H1 (cell line): ENCODE results near the gene FHOD1. TPM values are rescaled to one million over a fixed set of nuclear protein-coding genes. Genes with fewer than 3 reads are reported as not detected.

Experiments
- CTCF ChIA-PET: fragments of 300-600 bp; sonication (Branson Sonifier 250); formaldehyde crosslinking; loops from one replicate; lab custom pipeline; 2021; ENCODE audit not compliant: partially characterized antibody; lab: Charles Lee
- POLR2A ChIA-PET: fragments of 300-600 bp; sonication (Branson Sonifier 250); formaldehyde crosslinking; loops from one replicate; lab custom pipeline; 2021; ENCODE audit warnings: inconsistent platforms; ENCODE audit not compliant: partially characterized antibody; lab: Charles Lee
- DNase-seq, 2 experiments: peaks; one replicate each; pipeline versions ENCODE4 v3.0.0 to v3.0.0-alpha.2; 2010 to 2022; ENCODE audit warnings: low spot score in 2 of 2, low read depth in 1 of 2, mixed read lengths in 1 of 2
- FAIRE-seq: peaks from 2 replicates; lab custom pipeline; 2011; peaks lifted over from hg19 to GRCh38; lab: Jason Lieb, UNC
- H2AFZ ChIP-seq: 2 replicates; pipeline ENCODE4 v1.8.1; 2012; ENCODE audit warnings: low read length, inconsistent platforms
- H2AK5ac ChIP-seq: 2 replicates; pipeline ENCODE4 v1.6.1; 2013; ENCODE audit warnings: low read depth, low read length
- H2BK120ac ChIP-seq: replicated peaks from 2 replicates; pipeline ENCODE3; 2013; ENCODE audit warnings: low read depth, low read length, inconsistent platforms
- H2BK12ac ChIP-seq: 2 replicates; pipeline ENCODE4 v1.6.1; 2013; ENCODE audit warnings: low read depth, low read length
- H2BK15ac ChIP-seq: 2 replicates; pipeline ENCODE4 v1.6.1; 2013; ENCODE audit warnings: low read length
- H2BK20ac ChIP-seq: 2 replicates; pipeline ENCODE4 v1.6.1; 2013; ENCODE audit warnings: low read length
- H2BK5ac ChIP-seq: 2 replicates; pipeline ENCODE4 v1.6.1; 2013; ENCODE audit warnings: low read depth, low read length
- H3K14ac ChIP-seq: 2 replicates; pipeline ENCODE4 v1.6.1; 2013; ENCODE audit warnings: inconsistent platforms; ENCODE audit not compliant: insufficient read length
- H3K18ac ChIP-seq: 2 replicates; pipeline ENCODE4 v1.6.1; 2013; ENCODE audit warnings: low read length; ENCODE audit errors: extremely low read depth
- H3K23ac ChIP-seq: 2 replicates; pipeline ENCODE4 v1.6.1; 2013; ENCODE audit warnings: inconsistent platforms; ENCODE audit not compliant: insufficient read length
- H3K23me2 ChIP-seq: 2 replicates; pipeline ENCODE4 v1.6.1; 2013; ENCODE audit warnings: low read depth, low read length
- H3K27ac ChIP-seq: 2 replicates; pipeline ENCODE4 v1.6.1; 2011; ENCODE audit warnings: low read depth, low read length, inconsistent platforms
- H3K27me3 ChIP-seq, 4 experiments: replicated peaks in 1 of 4; 1 replicate in 1 of 4; 2 replicates in 3 of 4; pipeline versions ENCODE4 v1.6.1 to v1.8.1; 2011 to 2013; ENCODE audit warnings: low read length in 3 of 4, mild to moderate bottlenecking in 3 of 4, inconsistent platforms in 2 of 4, mixed read lengths in 2 of 4, moderate library complexity in 1 of 4; ENCODE audit not compliant: control insufficient read depth in 3 of 4, insufficient read depth in 3 of 4; ENCODE audit errors: extremely low read depth in 1 of 4
- H3K36me3 ChIP-seq, 4 experiments: 2 replicates each; pipeline versions ENCODE4 v1.6.1 to v1.8.1; 2011 to 2013; ENCODE audit warnings: mild to moderate bottlenecking in 4 of 4, low read length in 3 of 4, moderate library complexity in 2 of 4, control low read depth in 1 of 4, inconsistent platforms in 1 of 4; ENCODE audit not compliant: insufficient read depth in 4 of 4, control insufficient read depth in 2 of 4
- H3K4ac ChIP-seq: replicated peaks from 2 replicates; pipeline ENCODE3; 2013; ENCODE audit warnings: low read length, low read depth, mixed read lengths, inconsistent platforms; ENCODE audit not compliant: insufficient read length
- H3K4me1 ChIP-seq, 4 experiments: replicated peaks in 1 of 4; 1 replicate in 1 of 4; 2 replicates in 3 of 4; pipeline versions ENCODE4 v1.6.1 to v1.8.1; 2011 to 2013; ENCODE audit warnings: low read length in 3 of 4, inconsistent platforms in 2 of 4, mixed read lengths in 1 of 4; ENCODE audit not compliant: insufficient read depth in 4 of 4, control insufficient read depth in 3 of 4
- H3K4me2 ChIP-seq, 2 experiments: 2 replicates each; pipeline versions ENCODE4 v1.6.1 to v1.8.1; 2011 to 2013; ENCODE audit warnings: low read depth in 2 of 2, low read length in 2 of 2, control low read depth in 1 of 2, inconsistent platforms in 1 of 2, mild to moderate bottlenecking in 1 of 2; ENCODE audit not compliant: insufficient read depth in 1 of 2
- H3K4me3 ChIP-seq, 4 experiments: fragments of 200-600, 300-600 bp in 1 of 4; sonication (generic), shearing (Covaris generic), sonication (Bioruptor Twin) in 1 of 4; 2 replicates each; pipeline versions ENCODE4 v1.5.1 to v1.8.1; 2011 to 2016; ENCODE audit warnings: low read length in 4 of 4, low read depth in 3 of 4, control low read depth in 2 of 4, inconsistent platforms in 2 of 4, mild to moderate bottlenecking in 2 of 4, mixed read lengths in 1 of 4, moderate library complexity in 1 of 4; ENCODE audit not compliant: insufficient read depth in 2 of 4; ENCODE audit errors: extremely low read depth in 1 of 4
- H3K56ac ChIP-seq: replicated peaks from 2 replicates; pipeline ENCODE3; 2013; ENCODE audit warnings: low read depth, mild to moderate bottlenecking, mixed read lengths, low read length, inconsistent platforms; ENCODE audit not compliant: insufficient read length
- H3K79me1 ChIP-seq: 2 replicates; pipeline ENCODE4 v1.6.1; 2013; ENCODE audit warnings: low read depth, low read length, control low read depth
- H3K79me2 ChIP-seq, 2 experiments: 2 replicates each; pipeline versions ENCODE4 v1.6.1 to v1.8.1; 2012 to 2013; ENCODE audit warnings: low read length in 2 of 2, mild to moderate bottlenecking in 2 of 2, inconsistent platforms in 1 of 2; ENCODE audit not compliant: insufficient read depth in 2 of 2, control insufficient read depth in 1 of 2
- H3K9ac ChIP-seq, 4 experiments: replicated peaks in 1 of 4; 1 replicate in 1 of 4; 2 replicates in 3 of 4; pipeline versions ENCODE4 v1.6.1 to v1.8.1; 2011 to 2013; ENCODE audit warnings: low read depth in 3 of 4, low read length in 3 of 4, control low read depth in 2 of 4, mild to moderate bottlenecking in 2 of 4, moderate library complexity in 2 of 4, inconsistent platforms in 1 of 4; ENCODE audit errors: extremely low read depth in 1 of 4
- H3K9me3 ChIP-seq, 2 experiments: 2 replicates each; pipeline versions ENCODE4 v1.6.1 to v1.8.1; 2012 to 2013; ENCODE audit warnings: mild to moderate bottlenecking in 2 of 2, moderate library complexity in 2 of 2, control low read depth in 1 of 2, inconsistent platforms in 1 of 2, low read depth in 1 of 2, low read length in 1 of 2, mixed read lengths in 1 of 2; ENCODE audit not compliant: insufficient read depth in 2 of 2
- H4K20me1 ChIP-seq, 2 experiments: replicated peaks in 1 of 2; 2 replicates each; pipeline versions ENCODE3 to v1.8.1; 2011 to 2013; ENCODE audit warnings: inconsistent platforms in 2 of 2, low read length in 2 of 2, mild to moderate bottlenecking in 1 of 2; ENCODE audit not compliant: insufficient read depth in 2 of 2, control insufficient read depth in 1 of 2
- H4K5ac ChIP-seq: 2 replicates; pipeline ENCODE4 v1.6.1; 2013; ENCODE audit warnings: low read length, low read depth, mixed read lengths, inconsistent platforms; ENCODE audit not compliant: insufficient read length
- H4K8ac ChIP-seq: 2 replicates; pipeline ENCODE4 v1.8.0; 2013; ENCODE audit warnings: mild to moderate bottlenecking, moderate library complexity, low read length, inconsistent platforms; ENCODE audit not compliant: insufficient read depth; ENCODE audit errors: extremely low read depth
- H4K91ac ChIP-seq: replicated peaks from 2 replicates; pipeline ENCODE3; 2013; ENCODE audit warnings: low read length, mixed read lengths, inconsistent platforms; ENCODE audit not compliant: insufficient read length
- ASH2L ChIP-seq: fragments of 200-600, 300-600 bp; sonication (generic); IDR thresholded peaks from one replicate; pipeline ENCODE4 v1.7.1; 2017; ENCODE audit warnings: low read length
- BACH1 ChIP-seq: IDR thresholded peaks from 2 replicates; pipeline ENCODE4 v1.6.1; 2012; ENCODE audit warnings: low read length, improper control_type of control experiment
- NRF1 ChIP-seq: IDR thresholded peaks from 2 replicates; pipeline ENCODE4 v1.6.1; 2011; ENCODE audit warnings: mild to moderate bottlenecking, low read depth, low read length, improper control_type of control experiment
- POLR2AphosphoS5 ChIP-seq: IDR thresholded peaks from 2 replicates; pipeline ENCODE4 v1.6.1; 2011; ENCODE audit warnings: low read depth, low read length
- RFX5 ChIP-seq: IDR thresholded peaks from 2 replicates; pipeline ENCODE4 v1.6.1; 2011; ENCODE audit warnings: low read depth, low read length, improper control_type of control experiment, borderline replicate concordance
- SIN3A ChIP-seq, 2 experiments: IDR thresholded peaks in 1 of 2; conservative IDR thresholded peaks in 1 of 2; 2 replicates each; pipeline ENCODE4 v1.6.1; 2011 to 2012; ENCODE audit warnings: low read length in 2 of 2, improper control_type of control experiment in 1 of 2, low read depth in 1 of 2, mild to moderate bottlenecking in 1 of 2
- SIX5 ChIP-seq: IDR thresholded peaks from 2 replicates; pipeline ENCODE4 v1.6.1; 2011; ENCODE audit warnings: mild to moderate bottlenecking, low read depth, low read length
- WGBS, 2 experiments: shearing (Covaris generic) in 1 of 2; methylation state at CpG; one replicate each; pipeline versions ENCODE4 v1.1.6 to v1.1.7; 2013 to 2015; ENCODE audit warnings: low lambda C conversion rate in 2 of 2, mixed read lengths in 2 of 2, inconsistent platforms in 1 of 2, low coverage in 1 of 2, missing lambda C conversion rate in 1 of 2; ENCODE audit not compliant: insufficient replicate concordance in 2 of 2, insufficient coverage in 1 of 2, insufficient read length in 1 of 2; ENCODE audit errors: extremely low coverage in 1 of 2, missing lambda C conversion rate in 1 of 2; 5-methylcytosine and 5-hydroxymethylcytosine counted together
- polyA plus RNA-seq, 7 experiments: library from polyadenylated mRNA; depleted of rRNA in 3 of 7; stranded (reverse) in 5 of 7; unstranded in 2 of 7; fragments of >200 nt in 5 of 7; fragments of 200-250 nt in 2 of 7; gene quantifications; 1 replicate in 5 of 7; 2 replicates in 1 of 7; 4 replicates in 1 of 7; pipeline versions ENCODE4 v1.2.1 to v1.2.3, GENCODE V29; 2011 to 2013; ENCODE audit warnings: missing spikeins in 2 of 7, mixed read lengths in 2 of 7
- total RNA-seq: library from RNA; stranded (reverse); fragmentation: NEBNext Ultra II Directional; extraction: Animal tissue kit (Norgen Biotek cat#: 25700); gene quantifications from 2 replicates; pipeline ENCODE4 v1.2.1, GENCODE V29; 2021
- TF ChIP-seq, protein P1 (sequence below): IDR thresholded peaks from 2 replicates; pipeline ENCODE4 v1.6.1; 2011; ENCODE audit warnings: low read length, improper control_type of control experiment

Gene FHOD1
- total and polyA plus RNA-seq, 2 of the 8 experiments (the other 6 are each of a cell fraction or from before 2014, with no cell fraction given) = 31.3 to 60.7 TPM

DNA sequence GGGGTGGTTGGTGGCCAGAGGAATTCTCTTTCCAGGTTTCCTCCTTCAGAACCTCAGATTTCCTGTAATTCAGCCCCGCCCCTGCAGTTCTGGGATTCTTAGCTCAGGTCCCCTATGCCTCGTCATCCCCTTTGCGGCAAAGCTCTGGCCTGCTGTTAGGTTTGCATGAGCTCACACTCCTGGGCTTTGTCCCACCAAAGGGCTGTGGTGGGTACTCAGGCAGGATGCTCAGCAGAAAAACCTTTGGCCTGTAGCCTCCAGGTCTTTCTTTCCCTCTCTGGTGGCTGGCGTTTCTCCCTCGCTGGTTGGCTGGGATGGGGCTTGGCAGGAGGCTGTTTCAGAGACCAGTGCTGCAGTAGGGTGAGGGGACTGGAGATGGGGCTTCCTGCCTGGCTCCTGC, 22.5 kb upstream of the FHOD1 start:
- Histone ChIP-seq H3K18ac (no peak overlapping the region), H2BK5ac (no peak overlapping the region), H3K4me1 (no peaks in the 10 kb centered on the region; a peak in 1 of 7 replicates), H3K4ac (no peak overlapping the region), H2BK20ac (no peak overlapping the region), H2BK12ac (no peak overlapping the region), H3K4me3 (no peak overlapping the region), H3K27me3 (no peaks in the 10 kb centered on the region; a peak in 1 of 7 replicates), H4K91ac (no peak overlapping the region), H4K5ac (no peak overlapping the region), H3K14ac (no peak overlapping the region), H3K36me3 (no peaks in the 10 kb centered on the region; a peak in 1 of 8 replicates), H3K79me2 (no peaks in the 10 kb centered on the region), H3K4me2 (no peak overlapping the region), H3K23me2 (no peaks in the 10 kb centered on the region), H2AK5ac (no peak overlapping the region), H2AFZ (no peak overlapping the region), H3K56ac (no peak overlapping the region), H3K23ac (no peak overlapping the region), H3K9ac (no peak overlapping the region), H2BK120ac (no peak overlapping the region), H4K8ac (no peak overlapping the region), H4K20me1 (peaks cover 2 to 4% of the 10 kb centered on the region in 2 experiments), H3K9me3 (no peaks in the 10 kb centered on the region), H3K27ac (no peak overlapping the region), H3K79me1 (no peaks in the 10 kb centered on the region), H2BK15ac (no peak overlapping the region)
- TF ChIP-seq SIX5 = no peak
- no peak for TF ChIP-seq POLR2AphosphoS5
- TF ChIP-seq ASH2L = no peak
- no peak for TF ChIP-seq BACH1
- no peak for TF ChIP-seq SIN3A (conservative IDR thresholded peaks at IDR 0.05 in 1 of 2, IDR thresholded peaks at IDR 0.05 in 1 of 2; ENCODE audit: low read depth in 1 of 2, low read length in 2 of 2)
- TF ChIP-seq, protein P1, sequence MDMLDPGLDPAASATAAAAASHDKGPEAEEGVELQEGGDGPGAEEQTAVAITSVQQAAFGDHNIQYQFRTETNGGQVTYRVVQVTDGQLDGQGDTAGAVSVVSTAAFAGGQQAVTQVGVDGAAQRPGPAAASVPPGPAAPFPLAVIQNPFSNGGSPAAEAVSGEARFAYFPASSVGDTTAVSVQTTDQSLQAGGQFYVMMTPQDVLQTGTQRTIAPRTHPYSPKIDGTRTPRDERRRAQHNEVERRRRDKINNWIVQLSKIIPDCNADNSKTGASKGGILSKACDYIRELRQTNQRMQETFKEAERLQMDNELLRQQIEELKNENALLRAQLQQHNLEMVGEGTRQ = no peak
- TF ChIP-seq NRF1 = no peak
- TF ChIP-seq RFX5 = no peak
- ChIA-PET CTCF (interaction anchor here (0.8 to 14.4 kb wide), 10 partner anchors 9 to 317 kb away, joined by 3 to 217 read pairs (median 5); partner anchors contain the start of genes ELMO3, TMEM208 and TPPP3), POLR2A (interaction anchor here (1.1 to 2.4 kb wide), 3 partner anchors 12 to 175 kb away, joined by 3 to 8 read pairs (median 3); no protein-coding TSS in a partner anchor)
- 79% methylated on average over 5 of the region's 5 CpGs; no CpG with 5 or more reads in 1 of the 2 experiments for WGBS, 2 experiments
- DNase-seq (no peak), FAIRE-seq (no peak)
